Measurements from ENCODE around the gene NOSTRIN. TPM values are rescaled to one million over a fixed set of nuclear protein-coding genes. Genes with fewer than 3 reads are reported as not detected.

Gene NOSTRIN
- total and polyA plus RNA-seq, 2 donors (not counting 3 experiments of a cell fraction or from before 2014, with no cell fraction given): 0.03 to 0.75 TPM

- no peak overlapping the region for H3K9ac ChIP-seq (replicated peaks; ENCODE audit: extremely low read depth, insufficient read depth, low read length)
- ChIA-PET POLR2A (no interaction called here), CTCF (interaction anchor here (0.5 to 5.1 kb wide), 18 partner anchors 8 to 448 kb away, joined by 3 to 79 read pairs (median 4); no protein-coding TSS in a partner anchor)
- H3K9me3 ChIP-seq (replicated peaks; ENCODE audit: control insufficient read depth, insufficient read depth, low read length): no peaks in the 10 kb centered on the region
- no TSS peak for BruUV-seq (replicated peaks)
- H2AFZ ChIP-seq (ENCODE audit: low read depth, low read length): no peak overlapping the region
- H3K36me3 ChIP-seq (ENCODE audit: control insufficient read depth in 2 of 2, extremely low read depth in 1 of 2, insufficient read depth in 2 of 2, low read length in 2 of 2): no peaks in the 10 kb centered on the region
- H3K4me2 ChIP-seq (ENCODE audit: insufficient read depth, low read length): no peak overlapping the region
- no peaks in the 10 kb centered on the region for H3K9me1 ChIP-seq (replicated peaks; ENCODE audit: control insufficient read depth, extremely low read depth, insufficient read depth, low read length)
- H4K20me1 ChIP-seq (replicated peaks; ENCODE audit: control insufficient read depth, extremely low read depth, insufficient read depth, low read length): no peaks in the 10 kb centered on the region
- dilution Hi-C loops (cut with MboI; ENCODE audit: extremely low pct_ligation_motif_present, low sequenced_read_pairs) (no loop called here), intact Hi-C loops (cut with micrococcal nuclease) (loop anchor here (1.0 to 5.0 kb wide), 4 partner anchors 146 to 447 kb away; no protein-coding TSS in a partner anchor)
- H3K4me3 ChIP-seq (replicated peaks in 1 of 3; ENCODE audit: insufficient read depth in 1 of 3, low read depth in 1 of 3, low read length in 3 of 3): no peak overlapping the region
- no peaks in the 10 kb centered on the region for H3K79me2 ChIP-seq (ENCODE audit: control insufficient read depth, insufficient read depth, low read length)
- TF ChIP-seq CTCF (IDR thresholded peaks at IDR 0.05; ENCODE audit: extremely low read depth in 1 of 2, insufficient read depth in 1 of 2, low read depth in 1 of 2, low read length in 2 of 2) (peak; percentile 93 to 96), MYC (IDR thresholded peaks at IDR 0.05; ENCODE audit: low read depth, low read length) (peak; percentile 83), FOS (IDR thresholded peaks at IDR 0.05; ENCODE audit: borderline replicate concordance, insufficient read depth, low read length) (no peak)
- TF ChIP-seq, protein P1, sequence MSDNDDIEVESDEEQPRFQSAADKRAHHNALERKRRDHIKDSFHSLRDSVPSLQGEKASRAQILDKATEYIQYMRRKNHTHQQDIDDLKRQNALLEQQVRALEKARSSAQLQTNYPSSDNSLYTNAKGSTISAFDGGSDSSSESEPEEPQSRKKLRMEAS (IDR thresholded peaks at IDR 0.05; ENCODE audit: insufficient read depth, insufficient read length): peak; percentile 79
- no peak overlapping the region for H3K27ac ChIP-seq (ENCODE audit: insufficient read depth, low read depth, low read length)
- peak; percentile 82 for DNase-seq (ENCODE audit: low read depth, low spot score)
- no peaks in the 10 kb centered on the region for H3K27me3 ChIP-seq (ENCODE audit: control insufficient read depth in 2 of 2, insufficient read depth in 2 of 2, low read length in 2 of 2)
- peaks cover 4% of the 10 kb centered on the region for H3K4me1 ChIP-seq (ENCODE audit: control insufficient read depth, extremely low read depth, insufficient read depth, low read length)
- FAIRE-seq: peak; percentile 76
These were observed 28.5 kb upstream of the NOSTRIN start for GRCh38 chr2:168773719-168774521.
